GM18951 (cell line): ENCODE measurements around the gene HIVEP3.

ENCODE experiments used
- POLR2A ChIP-seq: IDR thresholded peaks from 4 replicates; pipeline ENCODE4 v1.6.1; 2011; ENCODE audit warnings: mild to moderate bottlenecking; ENCODE audit not compliant: insufficient read length, insufficient read depth; ENCODE audit errors: extremely low read depth
- in situ Hi-C: fragments of 300-500 bp; cut with MboI; formaldehyde crosslinking; loops from one replicate; pipeline ENCODE4 v1.12.0; 2022; ENCODE audit warnings: low sequenced_read_pairs, mixed read lengths, inconsistent platforms; ENCODE audit not compliant: unreplicated experiment

HIVEP3 gene

DNA sequence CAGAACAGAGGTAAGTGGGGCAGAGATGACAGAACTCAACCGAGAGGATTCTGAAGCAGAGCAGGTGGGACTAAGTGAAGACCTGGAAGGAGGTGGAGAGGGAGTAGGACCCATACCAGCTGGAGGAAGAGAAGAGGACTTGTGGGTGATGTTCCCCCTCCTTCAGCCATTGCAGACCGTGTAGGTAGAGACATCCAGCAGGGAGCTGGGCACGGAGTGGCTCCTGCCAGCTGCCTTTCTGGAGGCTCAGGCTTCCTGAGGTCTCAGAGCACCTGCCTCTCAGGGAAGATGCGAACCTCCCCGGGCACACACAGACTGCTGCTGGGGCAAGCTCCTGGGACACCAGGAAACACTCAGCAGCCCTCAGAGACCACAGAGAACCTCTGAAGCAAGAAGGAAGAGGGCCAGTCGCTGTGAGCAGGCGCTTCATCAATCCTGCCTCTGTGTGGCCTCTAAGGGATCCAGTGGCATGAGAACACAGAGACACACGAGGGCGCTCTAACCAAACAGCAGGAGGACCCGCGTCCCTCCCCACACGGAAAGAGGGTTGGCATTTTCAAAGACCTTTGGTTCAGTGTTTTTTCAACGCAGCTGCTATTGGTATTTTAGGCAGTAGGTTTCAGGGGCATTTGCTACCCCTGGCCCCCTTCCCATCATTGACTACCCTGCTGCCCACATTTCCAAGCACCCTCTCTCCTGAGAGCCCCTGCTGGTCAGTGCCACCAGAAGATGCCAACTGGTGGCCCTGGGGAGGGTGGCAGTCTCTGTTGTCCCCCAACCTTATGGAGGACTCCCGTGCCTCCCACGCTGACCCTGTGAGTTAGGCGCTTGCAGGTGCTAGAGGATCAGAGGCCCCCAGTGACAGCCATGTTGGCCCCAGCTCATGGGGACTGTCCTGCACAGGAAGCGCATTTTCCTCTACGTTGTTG is 344.7 kb downstream of the HIVEP3 start:
- in situ Hi-C loops, result loop anchor here (25.0 kb wide), 1 partner anchor 563 kb away; no protein-coding TSS in a partner anchor

DNA sequence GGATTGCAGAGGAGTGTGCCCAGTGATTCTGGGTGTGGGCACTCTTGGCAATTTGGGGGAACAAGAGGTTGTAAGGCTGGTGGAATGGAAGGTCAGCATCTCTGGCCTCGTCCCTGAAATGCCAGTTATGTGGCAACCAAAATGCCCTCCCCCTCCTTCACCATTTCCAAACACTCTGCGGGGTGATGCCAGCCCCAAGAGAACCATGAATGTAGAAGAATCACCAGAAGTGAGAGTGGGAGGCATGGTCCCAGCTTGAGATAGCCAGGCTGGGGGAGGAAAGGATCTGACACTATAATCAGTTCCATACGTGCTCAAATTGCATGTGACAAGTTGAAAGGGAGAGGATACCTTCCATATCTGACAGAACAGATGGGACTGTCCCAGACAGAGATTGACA is 345.5 kb downstream of the HIVEP3 start:
- no peak for TF ChIP-seq POLR2A
- in situ Hi-C loops, result loop anchor here (25.0 kb wide), 1 partner anchor 564 kb away; no protein-coding TSS in a partner anchor

More for the DNA sequence above, 344.7 kb downstream of the HIVEP3 start:
- TF ChIP-seq POLR2A, result no peak

DNA sequence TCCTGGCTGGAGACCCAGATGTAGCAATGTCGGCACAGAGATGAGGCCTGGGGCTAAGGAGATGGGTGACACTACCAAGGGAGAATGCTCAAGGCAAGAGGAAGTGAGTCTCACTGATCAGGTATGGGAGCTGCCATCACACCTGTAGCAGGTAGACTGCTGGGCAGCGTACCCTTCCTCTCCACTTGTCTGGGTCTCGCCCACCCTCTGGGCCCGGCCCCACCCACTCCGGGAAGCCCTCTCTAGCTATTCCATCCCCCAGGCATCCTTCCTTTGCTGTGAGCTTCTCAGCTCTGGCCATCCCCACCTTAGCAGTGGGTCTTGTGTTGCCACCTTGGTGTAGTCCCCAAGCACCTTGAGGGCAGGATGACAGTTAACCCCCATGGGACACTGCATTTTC is 346.5 kb downstream of the HIVEP3 start:
- in situ Hi-C loops, result loop anchor here (25.0 kb wide), 1 partner anchor 565 kb away; no protein-coding TSS in a partner anchor

DNA sequence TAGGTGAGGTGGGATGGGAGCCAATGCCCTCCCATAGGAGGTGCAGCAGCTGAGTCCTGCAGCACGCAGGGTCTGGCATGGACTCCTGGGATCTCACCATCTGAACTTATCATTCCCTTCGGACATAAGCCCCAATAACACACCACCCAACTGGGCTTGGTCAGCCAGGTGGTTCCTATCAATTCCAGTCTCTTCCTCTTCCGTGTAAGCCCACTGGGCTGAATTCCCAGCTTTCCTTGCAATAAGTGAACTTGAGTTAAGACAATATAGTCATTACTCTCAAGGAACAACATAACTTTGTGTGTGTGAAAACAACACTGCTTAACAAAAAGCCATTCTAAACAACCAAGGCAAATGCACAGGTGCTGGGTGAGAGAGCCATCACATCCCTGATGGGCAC is 347.7 kb downstream of the HIVEP3 start:
- in situ Hi-C loops, result loop anchor here (25.0 kb wide), 1 partner anchor 566 kb away; no protein-coding TSS in a partner anchor
- no peak for TF ChIP-seq POLR2A

More for the DNA sequence above, 346.5 kb downstream of the HIVEP3 start:
- TF ChIP-seq POLR2A, result no peak

DNA sequence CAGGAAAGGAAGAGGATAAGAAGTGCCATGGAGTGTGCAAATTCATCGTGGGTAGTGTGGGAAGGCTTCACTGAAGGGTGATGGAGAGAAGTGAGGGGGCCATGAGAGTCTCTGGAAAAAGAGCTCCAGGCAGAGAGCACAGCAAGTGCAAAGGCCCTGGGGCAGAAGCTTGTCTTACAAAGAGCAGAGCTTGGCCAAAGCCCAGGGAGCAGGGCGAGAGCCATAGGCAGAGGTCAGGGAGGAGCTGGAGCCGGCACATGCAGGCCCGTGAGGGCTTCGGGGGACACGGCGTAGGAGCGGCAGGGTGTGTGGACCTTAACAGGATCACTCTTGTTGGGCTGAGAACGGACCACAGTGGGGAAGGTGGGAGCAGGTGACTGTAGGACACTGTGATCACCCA is 350.5 kb downstream of the HIVEP3 start:
- TF ChIP-seq POLR2A, result no peak
- in situ Hi-C loops, result loop anchor here (25.0 kb wide), 1 partner anchor 569 kb away; no protein-coding TSS in a partner anchor

DNA sequence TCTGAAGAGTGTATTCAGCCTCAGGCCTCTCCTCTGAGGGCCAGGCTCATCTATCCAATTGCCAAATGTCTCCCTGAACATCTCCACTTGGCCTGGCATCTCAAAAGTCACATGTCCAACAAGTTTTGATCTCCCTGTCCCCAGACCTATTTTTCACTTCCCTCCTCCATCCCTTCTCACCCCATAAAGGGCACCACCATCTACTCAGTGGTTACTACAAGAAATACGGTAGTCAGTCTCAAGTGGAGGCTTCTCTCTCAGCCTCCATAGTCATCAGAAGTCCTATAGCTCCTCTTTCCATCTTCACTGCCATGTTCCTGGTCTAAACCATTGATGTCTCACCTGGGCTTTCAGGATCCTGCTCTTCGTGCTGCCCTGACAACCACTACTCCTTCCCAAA is 351.8 kb downstream of the HIVEP3 start:
- no peak for TF ChIP-seq POLR2A
- in situ Hi-C loops, result loop anchor here (25.0 kb wide), 1 partner anchor 570 kb away; no protein-coding TSS in a partner anchor

DNA sequence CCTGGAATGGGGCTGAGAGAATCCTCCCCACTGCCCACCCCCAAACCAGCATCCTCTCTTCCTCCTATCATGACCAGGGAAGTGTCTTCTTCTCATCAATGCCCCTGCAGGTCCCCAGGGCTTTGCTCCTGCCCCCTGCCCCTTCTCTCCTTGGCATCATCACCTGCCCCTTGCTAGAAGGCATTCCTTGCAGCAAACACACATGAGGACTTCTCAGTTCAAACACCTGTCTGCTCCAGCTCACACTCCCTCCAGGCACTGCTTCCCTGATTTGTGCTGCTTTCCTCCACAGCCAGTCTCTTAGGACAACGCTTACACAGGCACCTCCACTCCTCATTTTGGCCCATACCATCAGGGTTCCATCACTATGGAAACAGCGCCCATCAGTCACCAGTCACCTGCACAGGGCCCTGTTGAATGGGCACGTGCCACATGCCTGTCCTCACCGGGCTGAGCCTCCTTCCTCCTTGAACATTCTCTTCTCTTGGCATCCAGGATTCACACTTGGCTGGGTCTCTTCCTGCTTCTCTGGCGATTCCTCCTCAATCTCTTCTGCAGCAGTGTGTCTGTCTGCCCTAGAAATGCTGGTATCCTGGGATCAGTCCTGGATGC is 352.3 kb downstream of the HIVEP3 start:
- in situ Hi-C loops, result loop anchor here (25.0 kb wide), 1 partner anchor 571 kb away; no protein-coding TSS in a partner anchor
- no peak for TF ChIP-seq POLR2A

DNA sequence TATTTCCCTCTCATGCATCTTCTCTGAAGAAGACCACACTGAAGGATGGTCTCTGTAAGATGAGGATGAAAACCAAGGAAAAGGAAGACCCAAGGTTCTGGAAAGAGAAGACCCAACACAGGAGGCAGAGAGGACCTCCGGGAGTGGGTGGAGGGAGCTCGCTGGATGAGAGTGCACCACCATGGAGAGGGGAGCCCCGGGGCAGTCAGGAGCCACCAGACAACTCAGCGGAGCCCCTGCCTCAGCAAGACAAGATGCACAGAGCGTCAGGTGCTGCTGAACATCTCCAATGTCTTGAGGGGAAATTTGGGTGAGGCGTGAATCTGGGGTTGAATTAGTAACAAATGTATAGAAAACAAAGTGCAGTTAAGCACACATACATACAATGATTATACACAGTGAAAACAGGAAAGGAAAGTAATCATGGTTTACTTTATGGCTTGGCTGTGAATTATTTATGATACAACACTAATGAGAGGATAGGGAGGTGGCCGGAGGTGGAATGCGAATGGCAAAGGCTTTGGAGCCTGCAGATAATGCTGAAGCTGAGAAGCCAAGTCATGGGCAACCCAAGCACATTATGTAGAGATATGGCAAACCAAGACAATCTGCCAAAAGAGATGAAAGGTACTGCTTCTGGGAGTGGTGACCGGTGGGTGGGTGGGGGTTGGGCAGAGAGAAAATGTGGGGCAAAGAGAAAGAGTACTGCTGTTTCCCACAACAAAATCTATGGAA is 353.8 kb downstream of the HIVEP3 start:
- no peak for TF ChIP-seq POLR2A
- in situ Hi-C loops, result loop anchor here (25.0 kb wide), 1 partner anchor 572 kb away; no protein-coding TSS in a partner anchor

DNA sequence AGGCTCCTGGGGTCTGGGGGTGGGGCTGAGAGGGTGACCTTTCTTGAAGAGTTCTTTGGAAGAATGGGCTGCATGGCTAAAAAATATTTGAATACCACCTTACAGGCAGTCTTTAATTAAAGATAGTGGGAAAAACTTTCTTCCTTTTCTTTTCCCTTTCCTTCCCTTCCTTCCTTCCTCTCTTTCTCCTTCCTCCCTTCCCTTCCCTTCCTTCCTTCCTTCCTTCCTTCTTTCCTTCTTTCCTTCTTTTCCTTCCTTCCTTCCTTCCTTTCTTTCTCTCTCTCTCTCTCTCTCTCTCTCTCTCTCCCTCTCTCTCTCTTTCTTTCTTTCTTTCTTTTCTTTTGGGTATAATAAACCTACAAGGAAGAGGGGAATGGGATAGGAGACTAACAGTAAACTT is 356.4 kb downstream of the HIVEP3 start:
- in situ Hi-C loops, result loop anchor here (25.0 kb wide), 1 partner anchor 575 kb away; no protein-coding TSS in a partner anchor

DNA sequence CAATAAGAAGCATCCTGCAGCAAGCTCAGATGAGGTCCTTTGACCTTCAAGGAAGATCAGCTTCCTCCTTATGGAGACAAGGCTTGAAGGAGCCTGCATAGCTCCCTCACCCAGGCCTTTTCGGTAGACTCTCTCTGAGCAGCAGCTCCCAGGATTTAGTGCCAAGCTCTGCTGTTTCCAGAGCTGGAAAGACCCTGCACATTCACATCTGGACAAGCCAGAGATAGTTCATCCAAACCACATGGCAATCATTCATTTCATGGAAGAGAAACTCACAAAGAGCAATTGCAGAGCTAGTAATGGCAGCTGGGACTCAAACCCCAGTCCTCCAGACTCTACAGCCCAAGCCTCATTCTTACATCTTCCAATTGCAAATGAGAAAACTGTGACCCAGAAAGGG is 357.8 kb downstream of the HIVEP3 start:
- in situ Hi-C loops, result loop anchor here (25.0 kb wide), 1 partner anchor 576 kb away; no protein-coding TSS in a partner anchor
- TF ChIP-seq POLR2A, result no peak

More for the DNA sequence above, 356.4 kb downstream of the HIVEP3 start:
- TF ChIP-seq POLR2A, result no peak

DNA sequence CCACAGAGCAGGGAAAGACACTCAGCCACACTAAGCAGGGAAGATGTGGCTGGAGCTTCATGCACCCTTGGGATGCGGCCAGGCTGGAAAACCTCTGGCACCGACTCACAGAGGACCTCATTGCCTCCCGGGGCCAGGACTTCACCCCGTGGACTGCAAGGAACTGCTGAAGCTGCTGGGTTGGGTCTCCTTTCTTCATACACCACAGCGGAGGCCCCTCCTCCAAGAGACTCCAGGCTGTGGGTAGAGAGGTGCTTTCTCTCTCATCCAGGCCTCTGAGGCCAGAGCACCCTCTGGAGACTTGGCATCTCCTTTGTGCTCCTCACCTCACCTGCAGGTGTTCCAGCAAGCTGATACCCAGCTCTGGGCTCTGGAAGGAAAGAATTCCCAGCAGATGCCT is 358.2 kb downstream of the HIVEP3 start:
- in situ Hi-C loops, result loop anchor here (25.0 kb wide), 1 partner anchor 577 kb away; no protein-coding TSS in a partner anchor
- TF ChIP-seq POLR2A, result no peak

DNA sequence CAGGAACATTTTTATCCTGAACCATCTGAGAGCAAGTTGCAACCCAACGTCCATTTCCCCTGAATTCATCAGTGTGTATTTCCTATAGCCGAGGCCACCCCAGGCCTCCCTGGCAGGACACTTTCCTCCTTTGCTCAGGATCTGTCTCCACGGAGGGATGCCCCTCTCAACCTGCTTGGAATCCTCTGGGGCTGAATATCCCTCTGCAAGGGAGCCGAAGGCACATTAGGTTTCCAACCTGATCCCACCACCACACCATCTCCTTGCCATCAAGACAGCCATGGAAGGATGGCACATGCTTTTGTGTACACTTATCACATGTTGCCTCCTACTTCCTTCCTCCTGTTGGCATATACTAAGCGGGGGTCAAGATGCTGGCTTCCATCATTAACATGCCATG is 359.4 kb downstream of the HIVEP3 start:
- TF ChIP-seq POLR2A, result no peak
- in situ Hi-C loops, result loop anchor here (25.0 kb wide), 1 partner anchor 578 kb away; no protein-coding TSS in a partner anchor

DNA sequence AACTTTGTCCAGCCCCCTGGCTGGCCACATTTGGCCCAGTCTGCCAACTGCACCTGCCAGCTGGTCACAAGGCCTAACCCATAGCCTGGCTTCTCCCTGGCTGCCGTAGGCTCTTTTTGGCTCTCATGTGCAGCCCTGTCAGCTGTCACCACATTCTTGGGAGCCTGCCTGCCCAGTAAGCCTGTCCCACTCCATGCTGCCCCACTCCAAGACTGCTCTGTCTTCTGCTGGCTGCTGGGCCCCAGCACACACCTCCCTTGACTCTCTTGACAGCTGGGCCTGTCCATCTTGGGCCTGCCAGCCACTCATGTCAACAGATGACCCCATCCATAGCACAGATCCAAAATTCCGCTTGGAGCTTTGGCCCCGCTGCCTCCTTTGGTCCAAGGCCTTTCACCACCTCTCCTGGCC is 360.0 kb downstream of the HIVEP3 start:
- TF ChIP-seq POLR2A, result no peak

More for the DNA sequence above, 360.0 kb downstream of the HIVEP3 start:
- in situ Hi-C loops, result loop anchor here (25.0 kb wide), 1 partner anchor 579 kb away; no protein-coding TSS in a partner anchor
